Measurements from ENCODE around the gene ARL6IP4.

The ARL6IP4 gene

GRCh38 chr12:122966743-122967550 lies 13.5 kb upstream of the ARL6IP4 start:
- Mint-ChIP-seq H3K36me3 (no peaks in the 10 kb centered on the region), H3K9me3 (no peaks in the 10 kb centered on the region), H3K27me3 (no peaks in the 10 kb centered on the region), H3K4me3 (peak overlapping the region; percentile 27), H3K4me1 (peaks cover 15% of the 10 kb centered on the region), H3K27ac (no peak overlapping the region)
- no peak for ATAC-seq

- H3K27me3 Mint-ChIP-seq: no peaks in the 10 kb centered on the region
- H3K4me1 Mint-ChIP-seq: peaks cover 15% of the 10 kb centered on the region
- no peaks in the 10 kb centered on the region for H3K9me3 Mint-ChIP-seq
- H3K4me3 Mint-ChIP-seq: no peak overlapping the region
- no peaks in the 10 kb centered on the region for H3K36me3 Mint-ChIP-seq
- peak overlapping the region; percentile 32 for H3K27ac Mint-ChIP-seq
- no peak for ATAC-seq
Observed at GRCh38 chr12:122968104-122968503, 12.4 kb upstream of the ARL6IP4 start.

GRCh38 chr12:122969676-122970075 lies 10.8 kb upstream of the ARL6IP4 start:
- Mint-ChIP-seq H3K9me3 (no peaks in the 10 kb centered on the region), H3K4me3 (no peak overlapping the region), H3K27me3 (no peaks in the 10 kb centered on the region), H3K4me1 (peaks cover 12% of the 10 kb centered on the region), H3K36me3 (no peaks in the 10 kb centered on the region), H3K27ac (no peak overlapping the region)
- no peak for ATAC-seq

- H3K4me3 Mint-ChIP-seq: peak overlapping the region; percentile 95
- no peaks in the 10 kb centered on the region for H3K27me3 Mint-ChIP-seq
- H3K27ac Mint-ChIP-seq: peak overlapping the region; percentile 99
- H3K4me1 Mint-ChIP-seq: peaks cover 22% of the 10 kb centered on the region
- H3K36me3 Mint-ChIP-seq: no peaks in the 10 kb centered on the region
- H3K9me3 Mint-ChIP-seq: no peaks in the 10 kb centered on the region
- peak; percentile 95 for ATAC-seq
Observed at GRCh38 chr12:122974274-122974891, 6.1 kb upstream of the ARL6IP4 start.

GRCh38 chr12:122974892-122975789 lies 5.3 kb upstream of the ARL6IP4 start, which contains the start of gene OGFOD2:
Gene OGFOD2, plus strand, starts transcription at chr12:122975244. Its CDS starts 8 bp downstream, at chr12:122975252.
- Mint-ChIP-seq H3K27ac (peak within 1 kb of the TSS; percentile 99), H3K36me3 (no peaks in the 10 kb centered on the region), H3K9me3 (no peaks in the 10 kb centered on the region), H3K4me1 (peaks cover 30% of the 10 kb centered on the region), H3K27me3 (no peaks in the 10 kb centered on the region), H3K4me3 (peak within 1 kb of the TSS; percentile 95)
- peak; percentile 92 for ATAC-seq

- peaks cover 34% of the 10 kb centered on the region for H3K4me1 Mint-ChIP-seq
- no peaks in the 10 kb centered on the region for H3K9me3 Mint-ChIP-seq
- H3K36me3 Mint-ChIP-seq: peaks cover 4% of the 10 kb centered on the region
- no peak for ATAC-seq
- H3K27ac Mint-ChIP-seq: peak overlapping the region; percentile 99
- peak overlapping the region; percentile 95 for H3K4me3 Mint-ChIP-seq
- H3K27me3 Mint-ChIP-seq: no peaks in the 10 kb centered on the region
Observed at GRCh38 chr12:122975790-122976647, 4.5 kb upstream of the ARL6IP4 start.

- Mint-ChIP-seq H3K4me3 (peak overlapping the region; percentile 95), H3K9me3 (no peaks in the 10 kb centered on the region), H3K27me3 (no peaks in the 10 kb centered on the region), H3K36me3 (peaks cover 9% of the 10 kb centered on the region), H3K4me1 (peaks cover 39% of the 10 kb centered on the region), H3K27ac (peak overlapping the region; percentile 99)
- no peak for ATAC-seq
Observed at GRCh38 chr12:122976648-122976975, 3.9 kb upstream of the ARL6IP4 start.

GRCh38 chr12:122977153-122977552 lies 3.3 kb upstream of the ARL6IP4 start:
- Mint-ChIP-seq H3K4me1 (peaks cover 45% of the 10 kb centered on the region), H3K27me3 (no peaks in the 10 kb centered on the region), H3K36me3 (peaks cover 14% of the 10 kb centered on the region), H3K27ac (peak overlapping the region; percentile 24), H3K4me3 (peak overlapping the region; percentile 95), H3K9me3 (no peaks in the 10 kb centered on the region)
- no peak for ATAC-seq

GRCh38 chr12:122977655-122978392 lies 2.7 kb upstream of the ARL6IP4 start:
- H3K4me3 Mint-ChIP-seq: no peak overlapping the region

GRCh38 chr12:122978507-122978955 lies 1.9 kb upstream of the ARL6IP4 start:
- H3K27ac Mint-ChIP-seq: peak overlapping the region; percentile 24
- no peaks in the 10 kb centered on the region for H3K9me3 Mint-ChIP-seq
- H3K4me3 Mint-ChIP-seq: no peak overlapping the region
- peaks cover 20% of the 10 kb centered on the region for H3K36me3 Mint-ChIP-seq
- ATAC-seq: no peak
- peaks cover 59% of the 10 kb centered on the region for H3K4me1 Mint-ChIP-seq
- no peaks in the 10 kb centered on the region for H3K27me3 Mint-ChIP-seq

More at GRCh38 chr12:122977655-122978392, 2.7 kb upstream of the ARL6IP4 start:
- no peak for ATAC-seq
- peaks cover 14% of the 10 kb centered on the region for H3K36me3 Mint-ChIP-seq
- no peaks in the 10 kb centered on the region for H3K9me3 Mint-ChIP-seq
- no peaks in the 10 kb centered on the region for H3K27me3 Mint-ChIP-seq
- peaks cover 52% of the 10 kb centered on the region for H3K4me1 Mint-ChIP-seq
- H3K27ac Mint-ChIP-seq: peak overlapping the region; percentile 24

GRCh38 chr12:122979001-122979907 lies 1.2 kb upstream of the ARL6IP4 start:
- no peak for ATAC-seq
- Mint-ChIP-seq H3K27me3 (no peaks in the 10 kb centered on the region), H3K36me3 (peaks cover 27% of the 10 kb centered on the region), H3K4me3 (peak overlapping the region; percentile 95), H3K4me1 (peaks cover 66% of the 10 kb centered on the region), H3K9me3 (no peaks in the 10 kb centered on the region), H3K27ac (peak overlapping the region; percentile 92)

- Mint-ChIP-seq H3K4me3 (peak overlapping the region; percentile 95), H3K36me3 (peaks cover 33% of the 10 kb centered on the region), H3K27ac (peak overlapping the region; percentile 92), H3K27me3 (no peaks in the 10 kb centered on the region), H3K4me1 (peaks cover 72% of the 10 kb centered on the region), H3K9me3 (no peaks in the 10 kb centered on the region)
- ATAC-seq: no peak
Observed at GRCh38 chr12:122979908-122980182, 636 bp upstream of the ARL6IP4 start.

GRCh38 chr12:122981036-122981471 lies 573 bp downstream of the ARL6IP4 start:
- Mint-ChIP-seq H3K36me3 (peaks cover 41% of the 10 kb centered on the region), H3K4me3 (peak overlapping the region; percentile 95), H3K4me1 (peaks cover 74% of the 10 kb centered on the region), H3K27me3 (no peaks in the 10 kb centered on the region), H3K27ac (peak overlapping the region; percentile 92), H3K9me3 (no peaks in the 10 kb centered on the region)
- ATAC-seq: no peak
